ENCODE results near the gene TBCA.
"Not testable (repeated sequence)": the region's sequence is repeated elsewhere in the genome, so short reads cannot be mapped to it uniquely, and the experiment has no call there.

Gene TBCA

GRCh38 chr5:77741608-77742007 lies 34.5 kb downstream of the TBCA start:
- H3K9me3 ChIP-seq (ENCODE audit: insufficient read depth, low read depth, low read length): no peaks in the 10 kb centered on the region
- H3K4me3 ChIP-seq (ENCODE audit: low read length): no peak overlapping the region
- H3K4me1 ChIP-seq (ENCODE audit: insufficient read depth, low read length): no peaks in the 10 kb centered on the region
- H3K36me3 ChIP-seq (ENCODE audit: insufficient read depth, low read depth, low read length): peaks cover 5% of the 10 kb centered on the region; the same call in 1 of the 2 replicates
- no peak overlapping the region for H3K27ac ChIP-seq (ENCODE audit: low read length)
- H3K9ac ChIP-seq (ENCODE audit: low read depth, low read length): no peak overlapping the region
- H3K27me3 ChIP-seq (ENCODE audit: insufficient read depth, low read length): no peaks in the 10 kb centered on the region

DNA sequence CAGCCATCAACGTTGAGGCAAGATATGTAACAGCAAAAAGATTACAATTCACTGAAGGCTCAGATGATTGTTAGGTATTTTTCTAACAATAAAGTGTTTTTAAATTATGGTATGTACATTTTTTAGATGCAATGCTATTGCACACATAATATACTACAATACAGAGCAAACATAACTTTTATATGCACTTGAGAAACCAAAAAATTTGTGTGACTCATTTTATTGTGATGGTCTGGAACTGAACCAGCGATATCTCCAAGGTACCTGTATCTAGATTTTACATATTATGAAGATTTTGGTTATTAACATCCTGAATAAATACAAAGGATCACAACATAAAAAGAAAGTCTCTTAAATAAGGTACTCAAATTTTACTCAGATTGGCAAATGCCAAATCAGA lies 41.3 kb downstream of the TBCA start:
- Histone ChIP-seq H3K4me1 (ENCODE audit: insufficient read depth, low read length) (no peaks in the 10 kb centered on the region), H3K36me3 (ENCODE audit: insufficient read depth, low read depth, low read length) (0 out of 2 replicates have a peak, but pooled peaks cover 5% of the 10 kb centered on the region), H3K9me3 (ENCODE audit: insufficient read depth, low read depth, low read length) (no peaks in the 10 kb centered on the region), H3K27me3 (ENCODE audit: insufficient read depth, low read length) (no peaks in the 10 kb centered on the region), H3K9ac (ENCODE audit: low read depth, low read length) (no peak overlapping the region), H3K4me3 (ENCODE audit: low read length) (no peak overlapping the region), H3K27ac (ENCODE audit: low read length) (no peak overlapping the region)

- Histone ChIP-seq H3K9ac (ENCODE audit: low read depth, low read length) (no peak overlapping the region), H3K27me3 (ENCODE audit: insufficient read depth, low read length) (no peaks in the 10 kb centered on the region), H3K4me3 (ENCODE audit: low read length) (no peak overlapping the region), H3K27ac (ENCODE audit: low read length) (no peak overlapping the region), H3K4me1 (ENCODE audit: insufficient read depth, low read length) (no peaks in the 10 kb centered on the region), H3K36me3 (ENCODE audit: insufficient read depth, low read depth, low read length) (0 out of 2 replicates have a peak, but pooled peaks cover 5% of the 10 kb centered on the region), H3K9me3 (ENCODE audit: insufficient read depth, low read depth, low read length) (no peaks in the 10 kb centered on the region)
These were observed 43.0 kb downstream of the TBCA start for GRCh38 chr5:77733130-77733529.

DNA sequence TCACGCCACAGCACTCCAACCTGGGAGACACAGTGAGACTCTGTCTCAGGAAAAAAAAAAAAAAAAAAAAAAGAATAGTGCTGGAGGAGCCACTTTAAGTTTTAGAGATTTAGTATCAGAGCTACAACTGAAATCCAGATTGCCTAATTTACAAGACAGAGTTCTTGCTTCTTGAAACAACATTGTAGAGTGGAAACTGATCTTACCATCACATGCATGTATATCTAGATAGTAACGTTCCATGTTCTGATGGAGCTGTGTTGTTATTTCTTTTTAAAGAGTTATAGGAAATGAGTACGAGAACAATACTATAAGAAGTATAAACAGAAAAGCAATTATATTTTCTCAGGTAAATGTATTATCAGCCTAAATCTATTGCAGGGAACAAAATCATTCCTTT lies 48.9 kb downstream of the TBCA start:
- H3K9ac ChIP-seq (ENCODE audit: low read depth, low read length): no peak overlapping the region
- no peak overlapping the region for H3K27ac ChIP-seq (ENCODE audit: low read length)
- no peaks in the 10 kb centered on the region for H3K27me3 ChIP-seq (ENCODE audit: insufficient read depth, low read length)
- H3K9me3 ChIP-seq (ENCODE audit: insufficient read depth, low read depth, low read length): no peaks in the 10 kb centered on the region
- H3K4me1 ChIP-seq (ENCODE audit: insufficient read depth, low read length): no peaks in the 10 kb centered on the region
- no peaks in the 10 kb centered on the region for H3K36me3 ChIP-seq (ENCODE audit: insufficient read depth, low read depth, low read length)
- no peak overlapping the region for H3K4me3 ChIP-seq (ENCODE audit: low read length)

GRCh38 chr5:77725616-77726015 lies 50.5 kb downstream of the TBCA start:
- Histone ChIP-seq H3K9me3 (ENCODE audit: insufficient read depth, low read depth, low read length) (no peaks in the 10 kb centered on the region), H3K4me1 (ENCODE audit: insufficient read depth, low read length) (no peaks in the 10 kb centered on the region), H3K27me3 (ENCODE audit: insufficient read depth, low read length) (no peaks in the 10 kb centered on the region), H3K4me3 (ENCODE audit: low read length) (no peak overlapping the region), H3K36me3 (ENCODE audit: insufficient read depth, low read depth, low read length) (no peaks in the 10 kb centered on the region), H3K27ac (ENCODE audit: low read length) (no peak overlapping the region), H3K9ac (ENCODE audit: low read depth, low read length) (no peak overlapping the region)

GRCh38 chr5:77724934-77725333 lies 51.2 kb downstream of the TBCA start:
- Histone ChIP-seq H3K9me3 (ENCODE audit: insufficient read depth, low read depth, low read length) (no peaks in the 10 kb centered on the region), H3K9ac (ENCODE audit: low read depth, low read length) (no peak overlapping the region), H3K27ac (ENCODE audit: low read length) (no peak overlapping the region), H3K4me1 (ENCODE audit: insufficient read depth, low read length) (no peaks in the 10 kb centered on the region), H3K36me3 (ENCODE audit: insufficient read depth, low read depth, low read length) (no peaks in the 10 kb centered on the region), H3K27me3 (ENCODE audit: insufficient read depth, low read length) (no peaks in the 10 kb centered on the region), H3K4me3 (ENCODE audit: low read length) (no peak overlapping the region)

- Histone ChIP-seq H3K9me3 (ENCODE audit: insufficient read depth, low read depth, low read length) (no peaks in the 10 kb centered on the region), H3K4me1 (ENCODE audit: insufficient read depth, low read length) (no peaks in the 10 kb centered on the region), H3K4me3 (ENCODE audit: low read length) (no peak overlapping the region), H3K27me3 (ENCODE audit: insufficient read depth, low read length) (no peaks in the 10 kb centered on the region), H3K36me3 (ENCODE audit: insufficient read depth, low read depth, low read length) (no peaks in the 10 kb centered on the region), H3K9ac (ENCODE audit: low read depth, low read length) (no peak overlapping the region), H3K27ac (ENCODE audit: low read length) (no peak overlapping the region)
These were observed 56.3 kb downstream of the TBCA start for GRCh38 chr5:77719666-77720363.

GRCh38 chr5:77718934-77719610 lies 57.1 kb downstream of the TBCA start:
- Histone ChIP-seq H3K4me1 (ENCODE audit: insufficient read depth, low read length) (no peaks in the 10 kb centered on the region), H3K27me3 (ENCODE audit: insufficient read depth, low read length) (no peaks in the 10 kb centered on the region), H3K36me3 (ENCODE audit: insufficient read depth, low read depth, low read length) (no peaks in the 10 kb centered on the region), H3K9me3 (ENCODE audit: insufficient read depth, low read depth, low read length) (no peaks in the 10 kb centered on the region), H3K9ac (ENCODE audit: low read depth, low read length) (no peak overlapping the region), H3K27ac (ENCODE audit: low read length) (no peak overlapping the region), H3K4me3 (ENCODE audit: low read length) (no peak overlapping the region)

DNA sequence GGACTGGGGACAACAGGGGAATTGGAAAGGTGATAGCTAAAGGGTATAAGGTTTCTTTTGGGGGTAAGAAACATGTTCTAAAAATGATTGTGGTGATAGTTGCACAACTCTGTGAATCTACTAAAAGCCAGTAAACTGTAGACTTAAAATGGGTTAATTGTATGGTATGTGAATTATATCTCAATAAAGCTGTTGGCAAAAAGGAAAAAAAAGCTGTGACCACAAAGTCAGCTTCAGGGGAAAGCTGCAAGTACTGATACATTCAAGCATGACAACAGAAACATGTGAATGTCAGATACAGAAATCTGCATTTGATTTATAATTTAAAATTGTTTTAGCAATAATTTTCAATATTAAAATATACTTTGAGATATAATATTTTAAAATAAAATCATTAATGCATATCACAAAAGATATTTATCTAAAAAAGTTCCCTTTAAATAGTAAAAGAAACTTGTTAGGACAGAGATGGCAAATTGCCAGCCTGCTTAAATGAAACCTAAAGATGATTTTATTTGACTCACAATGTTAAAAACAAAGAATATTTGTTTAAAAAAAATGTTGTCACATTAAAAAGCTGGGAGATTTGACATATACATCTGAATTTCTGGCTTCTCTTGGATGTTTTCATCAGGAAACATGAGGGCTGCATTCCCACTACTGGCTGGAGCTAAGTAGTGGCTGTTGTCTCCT lies 66.0 kb downstream of the TBCA start:
- no peaks in the 10 kb centered on the region for H3K9me3 ChIP-seq (ENCODE audit: insufficient read depth, low read depth, low read length)
- peaks cover 33% of the 10 kb centered on the region for H3K36me3 ChIP-seq (ENCODE audit: insufficient read depth, low read depth, low read length)
- H3K9ac ChIP-seq (ENCODE audit: low read depth, low read length): no peak overlapping the region
- H3K4me3 ChIP-seq (ENCODE audit: low read length): no peak overlapping the region
- no peaks in the 10 kb centered on the region for H3K27me3 ChIP-seq (ENCODE audit: insufficient read depth, low read length)
- no peak overlapping the region for H3K27ac ChIP-seq (ENCODE audit: low read length)
- H3K4me1 ChIP-seq (ENCODE audit: insufficient read depth, low read length): no peaks in the 10 kb centered on the region

- H3K27ac ChIP-seq (ENCODE audit: low read length): no peak overlapping the region
- no peaks in the 10 kb centered on the region for H3K27me3 ChIP-seq (ENCODE audit: insufficient read depth, low read length)
- H3K4me1 ChIP-seq (ENCODE audit: insufficient read depth, low read length): no peaks in the 10 kb centered on the region
- H3K4me3 ChIP-seq (ENCODE audit: low read length): no peak overlapping the region
- no peak overlapping the region for H3K9ac ChIP-seq (ENCODE audit: low read depth, low read length)
- H3K9me3 ChIP-seq (ENCODE audit: insufficient read depth, low read depth, low read length): no peaks in the 10 kb centered on the region
- peaks cover 41% of the 10 kb centered on the region for H3K36me3 ChIP-seq (ENCODE audit: insufficient read depth, low read depth, low read length)
These were observed 66.8 kb downstream of the TBCA start for GRCh38 chr5:77709340-77709739.

DNA sequence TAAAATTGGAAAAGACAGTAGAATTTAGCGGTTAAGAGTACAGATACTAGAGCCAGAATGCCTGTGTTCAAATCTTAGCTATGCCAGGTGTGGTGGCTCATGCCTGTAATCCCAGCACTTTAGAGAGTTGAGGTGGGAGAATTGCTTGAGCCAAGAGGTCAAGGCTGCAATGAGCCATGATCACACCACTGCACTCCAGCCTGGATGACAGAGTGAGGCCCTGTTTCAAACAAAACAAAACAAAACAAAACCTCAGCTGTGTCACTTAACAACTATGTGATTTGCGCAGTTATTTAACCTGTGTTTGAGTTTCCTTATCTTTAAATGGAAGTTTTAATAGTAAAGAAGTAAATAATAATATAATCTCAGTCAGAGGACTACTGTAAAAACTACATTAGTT lies 68.3 kb downstream of the TBCA start:
- Histone ChIP-seq H3K9ac (ENCODE audit: low read depth, low read length) (no peak overlapping the region), H3K36me3 (ENCODE audit: insufficient read depth, low read depth, low read length) (peaks cover 55% of the 10 kb centered on the region), H3K27ac (ENCODE audit: low read length) (no peak overlapping the region), H3K4me1 (ENCODE audit: insufficient read depth, low read length) (no peaks in the 10 kb centered on the region), H3K9me3 (ENCODE audit: insufficient read depth, low read depth, low read length) (no peaks in the 10 kb centered on the region), H3K27me3 (ENCODE audit: insufficient read depth, low read length) (no peaks in the 10 kb centered on the region), H3K4me3 (ENCODE audit: low read length) (no peak overlapping the region)

DNA sequence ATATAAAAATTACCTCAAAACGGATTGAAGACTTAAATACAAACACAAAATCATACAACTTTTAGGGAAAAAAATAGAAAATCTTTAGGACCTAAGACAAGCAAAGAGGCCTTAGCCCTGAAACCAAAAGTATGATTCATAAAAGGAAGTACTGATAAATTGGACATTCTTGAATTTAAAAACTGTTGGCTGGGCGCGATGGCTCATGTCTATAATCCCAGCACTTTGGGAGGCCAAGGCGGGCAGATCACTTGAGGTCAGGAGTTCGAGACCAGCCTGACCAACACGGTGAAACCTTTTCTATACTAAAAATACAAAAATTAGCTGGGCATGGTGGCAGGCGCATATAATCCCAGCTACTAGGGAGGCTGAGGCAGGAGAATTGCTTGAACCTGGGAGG lies 76.6 kb downstream of the TBCA start:
- H3K4me3 ChIP-seq (ENCODE audit: low read length); H3K9me3 ChIP-seq (ENCODE audit: insufficient read depth, low read depth, low read length); H3K27ac ChIP-seq (ENCODE audit: low read length); H3K27me3 ChIP-seq (ENCODE audit: insufficient read depth, low read length); H3K4me1 ChIP-seq (ENCODE audit: insufficient read depth, low read length); H3K9ac ChIP-seq (ENCODE audit: low read depth, low read length): not testable (repeated sequence)
- peaks cover 32% of the 10 kb centered on the region for H3K36me3 ChIP-seq (ENCODE audit: insufficient read depth, low read depth, low read length)

All from iPS-20b (cell line).